Fibroblast of mammary gland (primary cell): ENCODE results near the gene SUOX.
"Not testable (repeated sequence)": the region's sequence is repeated elsewhere in the genome, so short reads cannot be mapped to it uniquely, and the experiment has no call there.

ENCODE experiments used
- DNase-seq: peaks from one replicate; pipeline ENCODE4 v3.0.0-alpha.2; 2010; ENCODE audit warnings: low read depth
- H3K4me3 ChIP-seq: 2 replicates; pipeline ENCODE4 v1.5.1; 2011; ENCODE audit warnings: low read depth, mild to moderate bottlenecking, low read length, moderate library complexity; ENCODE audit not compliant: control insufficient read depth
- CTCF ChIP-seq: conservative IDR thresholded peaks from 2 replicates; pipeline ENCODE4 v1.5.1; 2011; ENCODE audit warnings: low read depth, low read length, inconsistent platforms; ENCODE audit not compliant: control insufficient read depth, insufficient read depth

SUOX gene

GRCh38 chr12:56037161-56037560 is 40.1 kb downstream of the SUOX start:
- no peak overlapping the region for H3K4me3 ChIP-seq
- no peak for DNase-seq
- no peak for TF ChIP-seq CTCF

GRCh38 chr12:56038022-56038655 is 41.1 kb downstream of the SUOX start:
- TF ChIP-seq CTCF, result no peak
- no peak overlapping the region for H3K4me3 ChIP-seq
- no peak for DNase-seq

GRCh38 chr12:56040151-56040550 is 43.1 kb downstream of the SUOX start:
- no peak for DNase-seq
- TF ChIP-seq CTCF, result no peak
- no peak overlapping the region for H3K4me3 ChIP-seq

GRCh38 chr12:56040963-56041551 is 44.0 kb downstream of the SUOX start:
- no peak for TF ChIP-seq CTCF
- peak overlapping the region; percentile 99 for H3K4me3 ChIP-seq
- no peak for DNase-seq

- peak; percentile 37 for TF ChIP-seq CTCF
Measured at GRCh38 chr12:56041552-56042429, 44.7 kb downstream of the SUOX start, which contains the start of gene RPS26. TSS of gene RPS26 (plus strand) at chr12:56041918. CDS start at chr12:56042167, 249 bp downstream.

GRCh38 chr12:56042430-56042813 is 45.3 kb downstream of the SUOX start:
- not testable (repeated sequence) for DNase-seq
- H3K4me3 ChIP-seq, result peak overlapping the region; percentile 99

More at GRCh38 chr12:56041552-56042429, 44.7 kb downstream of the SUOX start, which contains the start of gene RPS26:
- DNase-seq, result peak; percentile 100
- peak within 1 kb of the TSS; percentile 99 for H3K4me3 ChIP-seq

- TF ChIP-seq CTCF, result no peak
- peak overlapping the region; percentile 99 for H3K4me3 ChIP-seq
- no peak for DNase-seq
Measured at GRCh38 chr12:56042843-56043242, 45.8 kb downstream of the SUOX start.
